ENCODE data around the gene STYK1.

- no peak for TF ChIP-seq POLR2A (IDR thresholded peaks at IDR 0.05)
- TF ChIP-seq, protein P1, sequence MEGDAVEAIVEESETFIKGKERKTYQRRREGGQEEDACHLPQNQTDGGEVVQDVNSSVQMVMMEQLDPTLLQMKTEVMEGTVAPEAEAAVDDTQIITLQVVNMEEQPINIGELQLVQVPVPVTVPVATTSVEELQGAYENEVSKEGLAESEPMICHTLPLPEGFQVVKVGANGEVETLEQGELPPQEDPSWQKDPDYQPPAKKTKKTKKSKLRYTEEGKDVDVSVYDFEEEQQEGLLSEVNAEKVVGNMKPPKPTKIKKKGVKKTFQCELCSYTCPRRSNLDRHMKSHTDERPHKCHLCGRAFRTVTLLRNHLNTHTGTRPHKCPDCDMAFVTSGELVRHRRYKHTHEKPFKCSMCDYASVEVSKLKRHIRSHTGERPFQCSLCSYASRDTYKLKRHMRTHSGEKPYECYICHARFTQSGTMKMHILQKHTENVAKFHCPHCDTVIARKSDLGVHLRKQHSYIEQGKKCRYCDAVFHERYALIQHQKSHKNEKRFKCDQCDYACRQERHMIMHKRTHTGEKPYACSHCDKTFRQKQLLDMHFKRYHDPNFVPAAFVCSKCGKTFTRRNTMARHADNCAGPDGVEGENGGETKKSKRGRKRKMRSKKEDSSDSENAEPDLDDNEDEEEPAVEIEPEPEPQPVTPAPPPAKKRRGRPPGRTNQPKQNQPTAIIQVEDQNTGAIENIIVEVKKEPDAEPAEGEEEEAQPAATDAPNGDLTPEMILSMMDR (IDR thresholded peaks at IDR 0.05): no peak
Observed at GRCh38 chr12:10633541-10633940, 40.3 kb downstream of the STYK1 start.
